Dendritic cell treated with granulocyte-macrophage colony-stimulating factor and Interleukin-4, amounts not matched to agents 40 ng/mL and 50 ng/mL, for 4 days (primary cell): Measurements from ENCODE around the gene HLA-B.
A peak's percentile ranks its signal among the peaks of the same experiment; 100 is the strongest.

Source experiments
- H3K27ac Mint-ChIP-seq: one replicate; pipeline ENCODE4 v1.8.0; 2022; ENCODE audit warnings: mild to moderate bottlenecking, mixed read lengths
- H3K27me3 Mint-ChIP-seq: one replicate; pipeline ENCODE4 v1.8.0; 2022; ENCODE audit warnings: mild to moderate bottlenecking, mixed read lengths
- H3K36me3 Mint-ChIP-seq: one replicate; pipeline ENCODE4 v1.8.0; 2022; ENCODE audit warnings: low read depth, mixed read lengths
- H3K4me1 Mint-ChIP-seq: one replicate; pipeline ENCODE4 v1.8.0; 2022; ENCODE audit warnings: low read depth, mixed read lengths
- H3K4me3 Mint-ChIP-seq: one replicate; pipeline ENCODE4 v1.8.0; 2022; ENCODE audit warnings: mild to moderate bottlenecking, moderate library complexity, mixed read lengths
- H3K9me3 Mint-ChIP-seq: one replicate; pipeline ENCODE4 v1.8.0; 2022; ENCODE audit warnings: mixed read lengths
- intact Hi-C: fragments of 100-400 bp; cut with micrococcal nuclease; formaldehyde crosslinking; loops from one replicate; pipeline ENCODE4 v1.15.0; 2022

Gene HLA-B

DNA sequence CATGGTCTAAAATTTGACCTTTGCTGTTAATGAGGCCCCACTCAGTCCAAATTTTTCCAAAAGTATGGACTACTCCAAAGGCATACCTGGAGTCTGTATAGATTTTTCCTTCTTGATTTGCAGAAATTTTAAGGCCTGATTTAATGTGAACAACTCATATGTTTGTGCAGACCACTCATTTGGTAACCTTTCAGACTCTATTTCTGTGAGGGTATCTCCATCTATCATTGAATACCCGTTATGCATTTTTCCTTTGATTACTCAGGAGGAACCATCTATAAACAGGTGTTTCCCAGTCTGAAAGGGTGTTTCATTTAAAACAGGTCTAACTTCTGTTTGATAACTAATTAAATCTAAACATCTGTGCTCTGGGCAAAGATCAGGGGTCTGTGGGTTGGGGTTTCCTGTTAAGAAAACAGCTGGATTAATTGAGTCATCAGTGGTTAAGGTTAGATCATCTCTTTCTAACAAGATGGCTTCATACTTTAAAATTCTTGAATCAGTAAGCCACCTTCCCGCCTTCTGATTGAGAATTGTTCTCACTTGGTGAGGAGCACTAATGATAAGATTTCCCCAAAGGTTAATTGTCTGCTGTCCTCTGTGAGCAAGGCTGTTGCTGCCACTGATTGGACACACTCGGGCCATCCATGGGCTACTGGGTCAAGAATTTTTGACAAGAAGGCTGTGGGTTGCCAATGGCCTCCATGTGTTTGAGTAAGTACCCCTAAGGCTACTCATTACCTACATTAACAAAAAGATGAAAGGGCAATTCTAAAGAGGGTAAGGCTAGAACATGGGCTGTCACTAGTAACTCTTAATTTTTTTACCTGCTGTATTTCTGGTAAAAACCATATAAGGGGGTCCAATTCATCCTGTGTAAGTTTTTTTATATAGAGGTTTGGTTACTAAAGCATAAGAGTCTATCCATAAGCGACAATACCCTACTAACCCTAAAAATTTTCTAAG lies 24.1 kb downstream of the HLA-B start:
- Mint-ChIP-seq H3K27ac (no peak overlapping the region), H3K9me3 (peaks cover 60% of the 10 kb centered on the region), H3K4me3 (no peak overlapping the region), H3K27me3 (peaks cover 9% of the 10 kb centered on the region), H3K4me1 (peaks cover 6% of the 10 kb centered on the region), H3K36me3 (peaks cover 10% of the 10 kb centered on the region)
- intact Hi-C loops = no loop called here

- Mint-ChIP-seq H3K9me3 (peaks cover 44% of the 10 kb centered on the region), H3K27ac (no peak overlapping the region), H3K4me3 (no peak overlapping the region), H3K4me1 (peaks cover 6% of the 10 kb centered on the region), H3K36me3 (no peaks in the 10 kb centered on the region), H3K27me3 (peaks cover 8% of the 10 kb centered on the region)
- intact Hi-C loops = no loop called here
These were observed 28.5 kb downstream of the HLA-B start for GRCh38 chr6:31328355-31328960.

DNA sequence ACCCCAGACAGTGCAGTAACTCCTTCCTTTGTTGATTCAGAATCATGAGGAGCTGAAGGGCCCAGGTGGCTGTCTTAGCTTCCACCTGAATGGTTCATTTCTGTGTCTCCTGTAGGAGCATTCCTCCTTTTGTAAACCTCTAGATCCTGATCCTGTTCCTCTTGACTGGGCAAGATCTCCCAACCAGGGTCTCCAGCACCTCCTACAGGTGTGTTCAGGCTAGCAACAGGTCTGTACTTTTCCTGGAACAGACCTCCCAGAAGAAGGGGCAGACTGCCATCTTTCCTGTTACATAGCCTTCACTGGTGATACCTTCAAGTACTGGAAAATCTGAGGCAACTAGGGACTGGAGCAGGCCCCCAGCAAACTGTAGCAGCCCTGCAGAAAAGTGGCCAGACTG lies 35.2 kb downstream of the HLA-B start:
- intact Hi-C loops = no loop called here
- Mint-ChIP-seq H3K27me3 (peaks cover 34% of the 10 kb centered on the region), H3K27ac (no peak overlapping the region)

GRCh38 chr6:31321005-31321707 lies 35.8 kb downstream of the HLA-B start:
- H3K4me1 Mint-ChIP-seq = no peaks in the 10 kb centered on the region
- H3K9me3 Mint-ChIP-seq = peaks cover 14% of the 10 kb centered on the region
- H3K4me3 Mint-ChIP-seq = no peak overlapping the region
- no peaks in the 10 kb centered on the region for H3K36me3 Mint-ChIP-seq
- H3K27me3 Mint-ChIP-seq = peaks cover 36% of the 10 kb centered on the region
- H3K27ac Mint-ChIP-seq = no peak overlapping the region
- intact Hi-C loops = no loop called here

More for the DNA sequence above, 35.2 kb downstream of the HLA-B start:
- H3K4me3 Mint-ChIP-seq = no peak overlapping the region
- H3K9me3 Mint-ChIP-seq = peaks cover 18% of the 10 kb centered on the region
- H3K36me3 Mint-ChIP-seq = no peaks in the 10 kb centered on the region
- H3K4me1 Mint-ChIP-seq = no peaks in the 10 kb centered on the region

DNA sequence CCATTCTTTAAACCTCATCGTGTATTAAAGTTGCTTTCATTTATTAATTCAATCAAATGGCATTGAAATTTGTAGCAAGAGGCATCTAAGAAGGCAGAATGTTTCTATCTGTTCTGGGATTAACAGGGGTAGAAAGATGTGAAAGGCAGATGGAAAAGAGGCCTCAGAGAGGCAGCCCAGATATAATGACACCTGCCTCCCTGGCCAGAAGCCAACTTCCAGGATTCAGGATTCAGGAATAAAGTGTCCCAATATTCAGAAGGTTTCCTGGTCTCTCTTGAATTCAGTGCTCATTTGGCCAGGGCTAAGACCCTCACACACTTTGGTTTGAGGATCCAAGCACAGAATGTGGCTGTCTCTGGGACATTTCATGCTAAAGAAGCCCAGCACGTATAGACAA lies 39.9 kb downstream of the HLA-B start:
- Mint-ChIP-seq H3K4me3 (no peak overlapping the region), H3K36me3 (no peaks in the 10 kb centered on the region), H3K9me3 (no peaks in the 10 kb centered on the region), H3K27ac (no peak overlapping the region), H3K4me1 (no peaks in the 10 kb centered on the region), H3K27me3 (peaks cover 30% of the 10 kb centered on the region)
- intact Hi-C loops = no loop called here

DNA sequence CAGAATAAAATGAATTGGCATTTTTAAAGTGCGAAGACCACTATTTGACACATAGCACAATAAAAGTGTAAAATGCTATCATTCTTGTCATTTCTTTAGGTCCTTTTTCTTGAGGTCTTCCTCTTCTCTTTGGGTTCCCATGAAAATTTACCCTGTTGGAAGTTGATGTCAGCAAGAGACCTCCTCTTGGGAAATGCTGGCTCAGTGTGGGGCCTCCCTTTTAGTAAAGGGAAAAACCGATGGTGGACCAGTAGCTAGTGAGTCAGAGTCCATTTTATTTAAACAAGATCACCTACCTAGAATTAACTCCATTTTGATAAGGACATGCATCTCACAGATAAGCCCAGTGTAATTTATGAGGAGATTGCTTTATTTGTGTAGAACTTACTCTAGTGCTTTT lies 47.3 kb downstream of the HLA-B start:
- Mint-ChIP-seq H3K4me3 (no peak overlapping the region), H3K36me3 (no peaks in the 10 kb centered on the region), H3K9me3 (no peaks in the 10 kb centered on the region), H3K27me3 (peaks cover 48% of the 10 kb centered on the region), H3K27ac (no peak overlapping the region), H3K4me1 (peaks cover 15% of the 10 kb centered on the region)
- intact Hi-C loops = no loop called here

- Mint-ChIP-seq H3K27me3 (peaks cover 48% of the 10 kb centered on the region), H3K9me3 (no peaks in the 10 kb centered on the region), H3K4me1 (peaks cover 15% of the 10 kb centered on the region), H3K4me3 (peak overlapping the region; percentile 66), H3K36me3 (no peaks in the 10 kb centered on the region), H3K27ac (no peak overlapping the region)
- intact Hi-C loops = no loop called here
These were observed 48.2 kb downstream of the HLA-B start for GRCh38 chr6:31308845-31309175.

DNA sequence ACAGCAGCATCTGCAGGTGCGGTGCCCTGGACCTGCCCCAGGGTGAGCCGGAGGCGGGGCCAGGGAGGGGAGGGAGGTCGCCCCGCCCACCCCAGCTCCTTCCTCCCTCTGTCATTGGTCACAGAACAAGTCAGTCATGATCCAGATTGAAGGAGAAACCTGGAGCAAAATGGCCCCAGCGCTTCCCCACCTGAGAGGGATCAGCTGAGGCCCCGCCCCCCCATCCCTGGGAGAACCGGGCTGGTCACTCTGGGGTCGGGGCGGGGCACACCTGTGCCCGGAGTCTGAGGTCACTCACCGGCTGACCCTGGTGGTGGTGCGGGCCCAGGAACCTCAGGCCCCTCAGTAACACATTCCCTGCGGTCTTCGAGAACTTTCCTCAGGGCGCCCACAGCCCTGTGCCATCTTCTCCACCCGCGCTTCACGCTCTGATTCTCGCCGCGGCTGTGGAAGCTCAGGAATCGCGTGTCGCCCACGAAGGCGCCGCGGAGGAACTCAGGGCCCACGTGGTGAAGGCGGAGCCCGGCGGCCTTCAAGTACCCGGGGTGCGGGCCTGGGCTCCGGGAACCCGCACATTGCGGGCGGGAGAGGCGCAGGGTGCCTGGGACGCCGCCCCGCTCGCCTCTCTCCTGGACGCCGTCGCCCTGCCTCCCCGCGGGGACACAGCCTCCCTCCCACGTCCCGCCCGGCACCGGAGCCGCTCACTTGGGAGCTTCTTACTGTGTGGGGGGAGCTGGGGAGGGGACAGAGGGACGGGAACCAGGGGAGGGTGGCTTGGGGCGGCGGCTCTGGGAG lies 48.7 kb downstream of the HLA-B start:
- Mint-ChIP-seq H3K27ac (no peak overlapping the region), H3K36me3 (no peaks in the 10 kb centered on the region), H3K9me3 (no peaks in the 10 kb centered on the region), H3K27me3 (peaks cover 54% of the 10 kb centered on the region), H3K4me1 (peaks cover 15% of the 10 kb centered on the region), H3K4me3 (peak overlapping the region; percentile 66)
- intact Hi-C loops = no loop called here

- no peak overlapping the region for H3K27ac Mint-ChIP-seq
- H3K27me3 Mint-ChIP-seq = peaks cover 56% of the 10 kb centered on the region
- peaks cover 15% of the 10 kb centered on the region for H3K4me1 Mint-ChIP-seq
- no peaks in the 10 kb centered on the region for H3K36me3 Mint-ChIP-seq
- no peak overlapping the region for H3K4me3 Mint-ChIP-seq
- intact Hi-C loops = no loop called here
- H3K9me3 Mint-ChIP-seq = no peaks in the 10 kb centered on the region
These were observed 49.3 kb downstream of the HLA-B start for GRCh38 chr6:31307669-31308049.

- H3K36me3 Mint-ChIP-seq = no peaks in the 10 kb centered on the region
- H3K27ac Mint-ChIP-seq = no peak overlapping the region
- peaks cover 15% of the 10 kb centered on the region for H3K4me1 Mint-ChIP-seq
- no peaks in the 10 kb centered on the region for H3K9me3 Mint-ChIP-seq
- intact Hi-C loops = no loop called here
- H3K4me3 Mint-ChIP-seq = no peak overlapping the region
- peaks cover 58% of the 10 kb centered on the region for H3K27me3 Mint-ChIP-seq
These were observed 51.2 kb downstream of the HLA-B start for GRCh38 chr6:31305703-31306219.

- no peaks in the 10 kb centered on the region for H3K36me3 Mint-ChIP-seq
- H3K4me1 Mint-ChIP-seq = peaks cover 15% of the 10 kb centered on the region
- peaks cover 55% of the 10 kb centered on the region for H3K27me3 Mint-ChIP-seq
- H3K27ac Mint-ChIP-seq = no peak overlapping the region
- H3K4me3 Mint-ChIP-seq = no peak overlapping the region
- intact Hi-C loops = no loop called here
- H3K9me3 Mint-ChIP-seq = no peaks in the 10 kb centered on the region
These were observed 52.3 kb downstream of the HLA-B start for GRCh38 chr6:31304683-31305082.
